K562 (cell line): Measurements from ENCODE around the gene RPS6KA4. TPM values are rescaled to one million over a fixed set of nuclear protein-coding genes. Genes with fewer than 3 reads are reported as not detected.

Experiments
- ATAC-seq: fragments of 200-7000 bp; cut with Tn5 transposase; 3 replicates; pipeline ENCODE4 v1.9.1; 2020; ENCODE audit warnings: moderate library complexity
- BruUV-seq: library from RNA; stranded (reverse); fragments of 400-500 nt; replicated peaks from 2 replicates; lab custom pipeline; 2021; lab: Mats Ljungman, UMichigan
- CTCF ChIA-PET: fragments of 300-600 bp; formaldehyde crosslinking; extraction: SDS; loops from one replicate; lab custom pipeline; 2021; ENCODE audit warnings: low intra/inter-chr PET ratio; lab: Yijun Ruan, JAX
- POLR2A ChIA-PET: fragments of 300-600, 350-650 bp; sonication (Branson Sonifier 250); formaldehyde crosslinking; extraction: SDS; loops from one replicate; lab custom pipeline; 2021; ENCODE audit warnings: antibody characterized with exemption, inconsistent platforms; lab: Yijun Ruan, JAX
- DNase-seq, 4 experiments: peaks; one replicate each; pipeline versions ENCODE4 v3.0.0 to v3.0.0-alpha.2; 2011 to 2018; ENCODE audit warnings: low spot score in 3 of 4, mixed read lengths in 3 of 4; ENCODE audit errors: extremely low read depth in 1 of 4
- FAIRE-seq: peaks from 2 replicates; lab custom pipeline; 2011; peaks lifted over from hg19 to GRCh38; lab: Jason Lieb, UNC
- H2AFZ ChIP-seq: 2 replicates; pipeline ENCODE4 v1.6.0; 2011; ENCODE audit warnings: low read depth, low read length, control low read depth, inconsistent platforms
- H3K27ac ChIP-seq: fragments of 200-600 bp; 3 replicates; pipeline ENCODE4 v1.8.0; 2011; ENCODE audit warnings: low read depth, mild to moderate bottlenecking, control low read depth, inconsistent platforms, low read length, moderate library complexity, mixed read lengths; ENCODE audit errors: extremely low read depth
- H3K27me3 ChIP-seq, 2 experiments: fragments of 300-600 bp in 1 of 2; 2 replicates in 1 of 2; 3 replicates in 1 of 2; pipeline versions ENCODE4 v1.6.0 to v1.8.0; 2011; ENCODE audit warnings: inconsistent platforms in 2 of 2, low read length in 2 of 2, mild to moderate bottlenecking in 1 of 2, mixed read lengths in 1 of 2, moderate library complexity in 1 of 2; ENCODE audit not compliant: control insufficient read depth in 2 of 2, insufficient read depth in 2 of 2
- H3K36me3 ChIP-seq: fragments of 300-600 bp; 3 replicates; pipeline ENCODE4 v1.8.0; 2011; ENCODE audit warnings: mild to moderate bottlenecking, low read length, inconsistent platforms; ENCODE audit not compliant: control insufficient read depth, insufficient read depth
- H3K4me1 ChIP-seq, 2 experiments: fragments of 200-600 bp in 1 of 2; replicated peaks in 1 of 2; 2 replicates in 1 of 2; 3 replicates in 1 of 2; pipeline versions ENCODE4 v1.5.1 to v1.8.0; 2011; ENCODE audit warnings: inconsistent platforms in 2 of 2, low read length in 2 of 2, mild to moderate bottlenecking in 1 of 2, mixed read lengths in 1 of 2, moderate library complexity in 1 of 2; ENCODE audit not compliant: control insufficient read depth in 2 of 2, insufficient read depth in 2 of 2
- H3K4me2 ChIP-seq: 2 replicates; pipeline ENCODE4 v1.6.1; 2011; ENCODE audit warnings: low read length, control low read depth, inconsistent platforms, mixed read lengths; ENCODE audit not compliant: insufficient read depth
- H3K4me3 ChIP-seq: fragments of 200-600 bp; sonication (generic), shearing (Covaris generic); 2 replicates; pipeline ENCODE4 v1.5.1; 2016; ENCODE audit warnings: control low read depth, inconsistent platforms
- H3K79me2 ChIP-seq: fragments of 200-600 bp; 3 replicates; pipeline ENCODE4 v1.8.0; 2011; ENCODE audit warnings: low read length, inconsistent platforms; ENCODE audit not compliant: control insufficient read depth, insufficient read depth
- H3K9ac ChIP-seq, 2 experiments: 2 replicates each; pipeline versions ENCODE4 v1.6.0 to v1.6.1; 2011; ENCODE audit warnings: low read depth in 2 of 2, low read length in 2 of 2, control low read depth in 1 of 2, inconsistent platforms in 1 of 2, mild to moderate bottlenecking in 1 of 2, mixed read lengths in 1 of 2; ENCODE audit not compliant: insufficient read depth in 1 of 2
- H3K9me1 ChIP-seq: one replicate; pipeline ENCODE4 v1.6.0; 2011; ENCODE audit warnings: inconsistent platforms, mild to moderate bottlenecking, low read length, moderate library complexity; ENCODE audit not compliant: control insufficient read depth, insufficient read depth
- H3K9me3 ChIP-seq: replicated peaks from 2 replicates; pipeline ENCODE4 v1.5.1; 2011; ENCODE audit warnings: low read depth, low read length, inconsistent platforms; ENCODE audit not compliant: control insufficient read depth, insufficient read depth
- H4K20me1 ChIP-seq: replicated peaks from 2 replicates; pipeline ENCODE4 v1.6.1; 2011; ENCODE audit warnings: low read length, inconsistent platforms, mixed read lengths; ENCODE audit not compliant: control insufficient read depth, insufficient read depth
- ZBTB33 ChIP-seq: sonication (generic); formaldehyde crosslinking; IDR thresholded peaks from 2 replicates; pipeline ENCODE4 v1.8.1; 2023; ENCODE audit warnings: mild to moderate bottlenecking, missing genetic modification reagents
- WGBS: fragments of 100-300 bp; shearing (Covaris generic); methylation state at CpG from one replicate; pipeline ENCODE4 v1.1.6; 2016; ENCODE audit warnings: low coverage, mixed read lengths; ENCODE audit not compliant: insufficient coverage; ENCODE audit errors: missing lambda C conversion rate; 5-methylcytosine and 5-hydroxymethylcytosine counted together
- in situ Hi-C: fragments of 300-500 bp; cut with MboI; formaldehyde crosslinking; loops from 4 replicates; pipeline ENCODE4 v1.15.0; 2018; ENCODE audit warnings: inconsistent platforms, mixed read lengths
- intact Hi-C: fragments of 100-400 bp; cut with micrococcal nuclease; formaldehyde crosslinking; loops from 2 replicates; pipeline ENCODE4 v1.14.2; 2022
- polyA plus RNA-seq, 8 experiments: library from polyadenylated mRNA; depleted of rRNA in 4 of 8; stranded (reverse) in 5 of 8; unstranded in 3 of 8; fragments of >200 nt; fragmentation: Nextera tagmentation in 2 of 8; fragmentation: Illumina TruSeq in 1 of 8; extraction: Ambion mirVana in 2 of 8; extraction: Trizol in 1 of 8; gene quantifications; 2 replicates each; pipeline versions ENCODE4 v1.2.1 to v1.2.3, GENCODE V29; 2011 to 2014; ENCODE audit warnings: inconsistent platforms in 1 of 8, missing spikeins in 1 of 8
- total RNA-seq, 7 experiments: library from RNA; depleted of rRNA in 6 of 7; stranded (reverse); fragments of >200 nt in 6 of 7; fragmentation: Illumina TruSeq in 2 of 7; extraction: Trizol in 2 of 7; gene quantifications; 2 replicates each; pipeline versions ENCODE4 v1.2.1 to v1.2.3, GENCODE V29; 2011 to 2021; ENCODE audit warnings: low replicate concordance in 1 of 7
- TF ChIP-seq, protein P1 (sequence below), 2 experiments: fragments of 450-650 bp; IDR thresholded peaks; 2 replicates each; pipeline ENCODE4 v1.6.1; 2018; ENCODE audit warnings: mild to moderate bottlenecking in 2 of 2, low read depth in 1 of 2; ENCODE audit not compliant: partially characterized antibody in 2 of 2

The RPS6KA4 gene
- total and polyA plus RNA-seq, 9 of the 15 experiments (the other 6 are each of a cell fraction or from before 2014, with no cell fraction given), result 0.15 to 23.8 (median 9.8) TPM

DNA sequence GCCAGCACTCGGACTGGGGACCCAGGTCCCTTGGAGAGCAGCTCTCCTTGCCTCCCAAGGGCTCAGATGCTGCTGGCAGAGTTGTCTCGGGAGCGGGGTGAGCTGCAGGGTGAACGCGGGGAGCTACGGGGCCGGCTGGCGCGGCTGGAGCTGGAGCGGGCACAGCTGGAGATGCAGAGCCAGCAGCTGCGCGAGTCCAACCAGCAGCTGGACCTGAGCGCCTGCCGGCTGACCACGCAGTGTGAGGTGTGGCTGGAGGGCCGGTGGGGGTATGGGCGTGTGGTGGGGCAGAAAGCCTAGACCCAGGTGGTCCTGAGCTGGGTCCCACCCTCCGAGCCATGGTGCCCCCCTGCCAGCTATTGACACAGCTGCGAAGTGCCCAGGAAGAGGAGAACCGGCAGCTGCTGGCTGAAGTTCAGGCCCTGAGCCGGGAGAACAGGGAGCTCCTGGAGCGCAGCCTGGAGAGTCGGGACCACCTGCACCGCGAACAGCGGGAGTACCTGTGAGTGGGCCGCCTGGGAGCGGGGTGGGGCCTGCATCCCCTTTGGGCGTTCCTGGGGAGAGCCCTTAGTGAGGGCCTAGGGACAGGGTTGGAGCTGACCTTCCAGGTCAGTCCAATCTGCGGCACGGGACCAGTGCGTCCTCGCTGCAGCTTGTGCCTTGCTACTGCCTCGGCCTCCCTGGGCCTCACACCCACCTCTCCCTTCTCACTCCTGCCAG is 5.8 kb upstream of the RPS6KA4 start:
- POLR2A ChIA-PET, result interaction anchor here (0.5 to 1.4 kb wide), 7 partner anchors 11 to 110 kb away, joined by 3 to 5 read pairs (median 3); no protein-coding TSS in a partner anchor
- intact Hi-C loops, result no loop called here
- no peak overlapping the region for H3K4me2 ChIP-seq

More for the DNA sequence above, 5.8 kb upstream of the RPS6KA4 start:
- no peak for DNase-seq
- peaks cover 10% of the 10 kb centered on the region; the same call in 1 of the 3 replicates for H3K79me2 ChIP-seq
- H3K27ac ChIP-seq, result no peak overlapping the region
- WGBS, result 59% methylated on average over 23 of the region's 34 CpGs
- in situ Hi-C loops, result no loop called here
- TF ChIP-seq, protein P1, sequence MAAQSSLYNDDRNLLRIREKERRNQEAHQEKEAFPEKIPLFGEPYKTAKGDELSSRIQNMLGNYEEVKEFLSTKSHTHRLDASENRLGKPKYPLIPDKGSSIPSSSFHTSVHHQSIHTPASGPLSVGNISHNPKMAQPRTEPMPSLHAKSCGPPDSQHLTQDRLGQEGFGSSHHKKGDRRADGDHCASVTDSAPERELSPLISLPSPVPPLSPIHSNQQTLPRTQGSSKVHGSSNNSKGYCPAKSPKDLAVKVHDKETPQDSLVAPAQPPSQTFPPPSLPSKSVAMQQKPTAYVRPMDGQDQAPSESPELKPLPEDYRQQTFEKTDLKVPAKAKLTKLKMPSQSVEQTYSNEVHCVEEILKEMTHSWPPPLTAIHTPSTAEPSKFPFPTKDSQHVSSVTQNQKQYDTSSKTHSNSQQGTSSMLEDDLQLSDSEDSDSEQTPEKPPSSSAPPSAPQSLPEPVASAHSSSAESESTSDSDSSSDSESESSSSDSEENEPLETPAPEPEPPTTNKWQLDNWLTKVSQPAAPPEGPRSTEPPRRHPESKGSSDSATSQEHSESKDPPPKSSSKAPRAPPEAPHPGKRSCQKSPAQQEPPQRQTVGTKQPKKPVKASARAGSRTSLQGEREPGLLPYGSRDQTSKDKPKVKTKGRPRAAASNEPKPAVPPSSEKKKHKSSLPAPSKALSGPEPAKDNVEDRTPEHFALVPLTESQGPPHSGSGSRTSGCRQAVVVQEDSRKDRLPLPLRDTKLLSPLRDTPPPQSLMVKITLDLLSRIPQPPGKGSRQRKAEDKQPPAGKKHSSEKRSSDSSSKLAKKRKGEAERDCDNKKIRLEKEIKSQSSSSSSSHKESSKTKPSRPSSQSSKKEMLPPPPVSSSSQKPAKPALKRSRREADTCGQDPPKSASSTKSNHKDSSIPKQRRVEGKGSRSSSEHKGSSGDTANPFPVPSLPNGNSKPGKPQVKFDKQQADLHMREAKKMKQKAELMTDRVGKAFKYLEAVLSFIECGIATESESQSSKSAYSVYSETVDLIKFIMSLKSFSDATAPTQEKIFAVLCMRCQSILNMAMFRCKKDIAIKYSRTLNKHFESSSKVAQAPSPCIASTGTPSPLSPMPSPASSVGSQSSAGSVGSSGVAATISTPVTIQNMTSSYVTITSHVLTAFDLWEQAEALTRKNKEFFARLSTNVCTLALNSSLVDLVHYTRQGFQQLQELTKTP (IDR thresholded peaks at IDR 0.05; ENCODE audit: low read depth in 1 of 2, partially characterized antibody in 2 of 2), result no peak
- TF ChIP-seq ZBTB33 (CRISPR knock-in tag), result 0 out of 2 replicates have a peak, but pooled peaks have one; percentile 26
- TF ChIP-seq, all 486 proteins: peak for 1
- H3K27me3 ChIP-seq, result no peaks in the 10 kb centered on the region
- H4K20me1 ChIP-seq, result no peaks in the 10 kb centered on the region
- CTCF ChIA-PET, result no interaction called here
- peaks cover 26 to 84% of the 10 kb centered on the region in 2 experiments for H3K4me1 ChIP-seq
- ATAC-seq (no peak), FAIRE-seq (no peak)
- no peaks in the 10 kb centered on the region for H3K9me3 ChIP-seq
- H3K4me3 ChIP-seq, result no peak overlapping the region
- peaks cover 3% of the 10 kb centered on the region for H3K9me1 ChIP-seq
- no peaks in the 10 kb centered on the region for H3K36me3 ChIP-seq
- no peak overlapping the region for H2AFZ ChIP-seq
- BruUV-seq, result no TSS peak
- peak overlapping the region in 1 of 2 experiments; percentile 24; a peak in 1 of 4 replicates for H3K9ac ChIP-seq
